HG03045 (cell line): ENCODE measurements around the gene SAMD10.
"Not testable (repeated sequence)": the region's sequence is repeated elsewhere in the genome, so short reads cannot be mapped to it uniquely, and the experiment has no call there.

Source experiments
- ATAC-seq: cut with Tn5 transposase; IDR thresholded peaks from one replicate; pipeline ENCODE4 v1.9.1; 2021; ENCODE audit warnings: mild to moderate bottlenecking, moderate library complexity; ENCODE audit not compliant: unreplicated experiment

Gene SAMD10

DNA sequence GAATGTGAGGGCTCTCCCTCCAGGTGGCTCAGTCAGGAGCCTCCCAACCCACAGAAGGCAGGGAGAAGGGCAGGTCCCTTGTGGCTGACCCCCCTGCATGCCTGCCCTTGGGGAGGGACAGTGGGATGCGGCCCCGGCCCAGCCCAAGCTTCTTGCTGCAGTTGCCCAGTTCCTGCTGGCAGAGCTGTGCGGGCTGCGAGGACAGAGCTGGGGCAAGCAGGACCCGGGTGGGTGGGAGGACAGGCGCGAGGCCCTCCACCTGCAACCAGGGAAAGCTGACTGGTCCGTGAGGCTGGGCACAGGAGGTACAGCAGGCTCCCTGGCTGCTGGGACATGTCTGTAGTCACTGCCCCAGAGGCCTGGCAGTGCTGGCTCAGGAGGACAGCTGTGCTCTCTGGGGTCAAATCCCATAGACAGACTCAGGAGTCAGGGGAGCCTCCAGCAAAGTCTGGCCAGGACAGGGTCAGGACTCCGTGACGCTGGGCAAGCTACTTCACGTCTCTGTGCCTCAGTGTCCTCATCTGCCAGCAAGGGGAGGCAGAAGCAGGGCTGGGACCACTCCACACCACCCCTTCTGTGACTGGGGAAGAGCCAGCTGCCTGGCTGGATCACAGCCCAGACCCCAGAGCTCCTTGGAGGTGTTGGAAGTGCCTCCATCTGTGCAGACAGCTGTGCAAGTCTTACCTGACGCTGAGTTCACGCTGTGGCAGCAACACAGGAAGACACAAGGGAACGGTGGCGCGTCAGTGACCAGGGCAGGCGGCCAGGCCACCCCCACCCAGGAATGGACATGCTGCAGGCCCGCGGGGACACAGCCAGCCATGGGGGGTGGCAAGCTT is 36.3 kb downstream of the SAMD10 start:
- ATAC-seq = no peak

DNA sequence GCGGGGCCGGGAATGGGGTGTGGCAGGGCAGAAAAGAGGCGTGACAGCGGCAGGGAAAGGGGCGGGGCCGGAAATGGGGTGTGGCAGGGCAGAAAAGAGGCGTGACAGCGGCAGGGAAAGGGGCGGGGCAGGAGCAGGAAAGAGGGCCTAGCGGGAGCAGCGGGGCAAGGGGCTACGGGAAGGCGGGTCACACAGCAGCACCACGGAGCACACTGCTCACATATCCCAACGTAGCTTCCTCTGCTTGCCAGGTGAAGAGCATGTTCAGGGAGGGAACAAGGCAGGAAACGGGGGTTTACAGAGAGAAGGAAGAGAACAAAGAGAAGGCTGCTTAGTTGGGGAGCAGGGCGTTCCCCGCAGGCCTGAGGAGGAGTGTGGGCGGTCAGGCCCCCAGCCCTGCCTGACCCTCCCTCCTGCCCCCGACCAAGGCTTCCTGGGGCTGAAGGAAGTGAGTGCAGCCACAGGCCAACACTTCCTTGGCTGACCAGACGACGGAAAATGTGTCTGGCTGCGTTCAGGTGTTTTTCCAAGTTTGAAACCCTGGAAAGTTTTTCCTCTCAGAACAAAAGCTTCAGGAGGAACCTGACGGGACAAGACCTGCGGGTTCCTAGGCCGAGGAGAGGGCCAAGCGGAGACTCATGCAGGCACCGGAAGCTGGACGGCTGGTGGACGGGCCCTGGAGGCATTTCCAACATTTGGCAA is 37.0 kb downstream of the SAMD10 start:
- ATAC-seq = no peak

DNA sequence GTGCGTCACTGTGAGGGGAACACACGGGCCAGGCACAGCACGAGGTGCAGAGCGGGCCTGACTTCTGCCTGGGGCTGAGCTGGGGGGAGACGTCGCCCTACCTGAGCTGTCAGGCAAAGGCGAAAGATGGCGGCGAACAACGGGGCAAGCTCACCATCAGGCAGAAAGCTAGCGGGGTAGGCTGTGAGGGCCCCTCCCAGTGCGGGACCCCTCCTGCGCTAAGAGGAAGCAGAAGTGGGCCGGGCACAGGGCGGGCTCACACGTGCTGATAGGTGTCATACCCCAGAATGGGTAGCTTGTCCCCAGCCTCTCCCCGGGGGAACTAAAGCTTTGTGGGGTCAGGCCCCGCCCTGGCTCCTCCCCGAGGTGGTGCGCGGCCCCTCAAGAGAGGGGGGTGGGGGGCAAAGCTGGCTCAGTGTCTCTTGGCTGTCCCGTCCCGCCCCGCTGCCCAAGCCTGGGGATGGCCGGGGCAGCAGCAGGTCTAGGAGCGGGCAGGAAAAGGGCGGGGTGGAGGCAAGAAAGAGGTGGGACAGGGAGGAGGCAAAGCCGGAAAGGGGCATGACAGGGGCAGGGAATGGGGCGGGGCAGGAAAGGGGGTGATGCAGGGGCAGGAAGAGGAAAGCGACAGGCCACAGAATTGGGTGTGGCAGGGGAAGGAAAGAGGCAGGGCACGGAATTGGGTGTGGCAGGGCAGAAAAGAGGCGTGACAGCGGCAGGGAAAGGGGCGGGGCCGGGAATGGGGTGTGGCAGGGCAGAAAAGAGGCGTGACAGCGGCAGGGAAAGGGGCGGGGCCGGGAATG is 38.0 kb downstream of the SAMD10 start:
- ATAC-seq = no peak

DNA sequence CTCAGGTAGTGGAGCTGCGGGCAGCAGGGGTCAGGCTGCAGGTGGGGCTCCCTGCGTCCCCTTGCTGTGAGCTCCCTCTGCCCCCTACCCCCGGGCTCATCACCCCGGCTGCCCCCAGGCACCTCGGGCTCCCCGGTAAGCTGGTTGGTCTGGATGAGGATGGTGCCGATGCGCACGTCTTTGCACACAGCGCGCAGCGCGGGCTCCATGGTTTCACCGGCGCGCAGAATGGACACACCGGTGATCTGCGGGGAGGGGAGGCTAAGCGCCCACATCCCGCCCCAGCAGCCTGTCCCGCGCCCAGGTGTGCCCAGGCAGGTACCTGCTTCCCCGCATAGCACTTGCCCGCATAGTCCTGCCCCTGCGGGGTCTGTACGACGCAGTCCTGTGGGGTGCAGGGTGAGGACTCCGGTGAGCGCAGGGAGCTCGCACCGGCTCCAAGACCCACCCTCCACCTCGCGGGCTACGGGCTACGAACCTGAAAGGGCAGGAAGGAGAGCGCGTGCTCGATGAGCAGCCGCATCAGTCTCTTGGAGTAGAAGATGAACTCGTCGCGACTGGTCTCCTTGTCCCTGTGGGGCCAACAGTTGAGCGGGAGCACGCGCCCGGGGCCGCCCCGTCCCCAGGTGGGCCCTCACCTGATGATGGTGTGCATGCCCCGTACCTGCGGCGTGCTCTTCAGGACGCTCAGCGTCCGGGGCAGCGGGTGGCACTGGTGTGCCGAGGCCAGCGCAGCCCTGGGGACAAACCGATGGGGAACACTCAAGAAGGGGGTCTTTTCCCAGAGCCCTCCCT is 38.8 kb downstream of the SAMD10 start:
- no peak for ATAC-seq

DNA sequence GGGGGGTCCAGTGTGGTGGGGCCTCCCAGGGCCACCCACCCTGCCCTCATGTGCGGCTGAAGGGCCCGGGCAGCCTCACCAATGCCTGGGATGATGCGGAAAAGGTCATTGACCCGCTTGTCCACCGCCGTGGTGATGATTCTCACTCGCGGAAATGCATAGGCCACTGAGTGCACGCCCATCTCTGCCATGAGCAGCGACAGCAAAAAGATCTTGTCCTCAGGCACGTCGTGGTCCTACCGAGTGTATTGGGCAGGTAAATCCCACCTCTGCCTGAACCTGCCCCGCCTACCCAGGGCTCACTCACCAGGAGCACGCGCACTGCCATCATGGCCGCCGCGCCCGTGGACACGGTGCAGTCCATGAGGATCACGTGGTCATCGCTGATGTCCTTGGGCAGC is 39.4 kb downstream of the SAMD10 start:
- ATAC-seq = no peak

DNA sequence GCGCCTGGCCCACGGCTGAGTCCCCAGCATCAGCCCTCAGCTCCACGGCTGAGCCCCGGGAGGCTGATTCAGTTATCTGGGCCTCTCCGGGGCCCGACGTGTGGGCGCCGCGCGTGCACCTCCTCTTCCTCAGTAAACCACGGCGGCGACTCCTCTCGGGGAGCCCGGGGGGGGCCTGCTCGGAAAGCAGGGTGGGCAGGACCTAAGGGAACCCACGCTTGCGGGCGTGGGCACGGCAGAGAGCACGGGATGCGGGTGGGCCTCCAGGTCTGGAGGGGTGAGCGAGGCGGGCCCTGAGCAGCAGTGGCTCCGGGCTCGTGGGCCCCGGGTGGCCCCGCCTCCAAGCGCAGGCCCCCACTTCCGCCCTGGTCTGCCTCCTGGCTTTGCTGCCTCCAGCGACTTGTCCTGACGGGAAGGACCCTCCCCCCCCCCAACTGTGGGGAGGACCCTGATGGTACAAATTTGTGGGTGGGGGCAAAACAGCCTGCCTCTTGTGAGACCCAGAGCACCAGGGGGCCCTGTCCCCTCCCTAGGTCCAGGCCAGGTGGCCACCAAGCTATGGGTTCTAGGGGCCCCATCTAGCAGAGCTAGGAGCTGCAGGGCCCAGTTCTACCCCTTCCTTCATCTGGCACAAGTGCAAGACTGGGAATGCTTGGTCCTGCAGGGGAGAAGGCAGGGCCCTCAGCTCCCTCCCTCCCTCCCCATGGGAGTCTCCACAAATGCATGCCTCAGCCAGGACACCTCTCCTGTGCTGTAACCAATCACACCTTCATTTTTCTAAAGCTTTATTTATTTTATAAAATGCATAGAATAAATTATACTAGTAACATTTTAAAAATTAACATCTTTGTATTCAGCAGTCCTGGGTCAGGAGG is 40.1 kb downstream of the SAMD10 start:
- ATAC-seq = no peak

DNA sequence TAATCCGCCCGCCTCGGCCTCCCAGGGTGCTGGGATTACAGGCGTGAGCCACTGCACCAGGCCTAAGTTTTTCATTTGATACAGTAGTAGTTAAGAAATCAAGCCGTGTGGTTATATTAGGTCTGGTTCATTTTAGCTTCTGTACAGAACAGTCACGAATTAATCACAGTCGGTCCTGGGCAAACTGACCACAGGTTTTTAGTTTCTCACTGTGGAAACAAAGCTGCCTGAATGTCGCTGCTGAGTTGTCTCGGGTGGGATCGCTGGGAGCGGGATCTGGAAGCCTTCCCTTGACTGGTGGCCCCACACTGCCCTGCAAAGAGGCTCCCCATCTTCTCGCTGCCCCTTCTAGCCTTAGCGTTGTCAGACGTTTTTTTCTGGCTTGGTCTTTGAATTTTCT is 41.8 kb downstream of the SAMD10 start:
- no peak for ATAC-seq

DNA sequence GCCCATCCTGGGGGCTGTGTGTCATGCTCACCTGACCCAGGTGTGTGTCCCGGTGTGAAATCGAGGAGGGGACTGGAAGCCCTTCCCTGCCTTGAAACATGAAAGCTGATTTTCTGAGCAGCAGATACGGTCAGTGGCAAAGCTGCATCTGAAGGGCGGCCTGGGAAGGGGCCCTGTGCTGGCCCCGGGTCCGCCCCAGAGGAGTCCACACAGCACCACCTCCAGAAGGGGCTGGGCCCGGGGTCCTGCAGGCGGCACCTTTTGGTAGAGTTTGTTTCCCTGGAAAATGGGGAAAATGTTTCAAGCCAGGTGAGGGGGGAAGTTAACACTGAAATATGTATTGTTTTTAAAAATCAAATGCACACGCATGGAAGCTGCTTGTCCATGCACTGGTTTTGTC is 44.0 kb downstream of the SAMD10 start:
- no peak for ATAC-seq

DNA sequence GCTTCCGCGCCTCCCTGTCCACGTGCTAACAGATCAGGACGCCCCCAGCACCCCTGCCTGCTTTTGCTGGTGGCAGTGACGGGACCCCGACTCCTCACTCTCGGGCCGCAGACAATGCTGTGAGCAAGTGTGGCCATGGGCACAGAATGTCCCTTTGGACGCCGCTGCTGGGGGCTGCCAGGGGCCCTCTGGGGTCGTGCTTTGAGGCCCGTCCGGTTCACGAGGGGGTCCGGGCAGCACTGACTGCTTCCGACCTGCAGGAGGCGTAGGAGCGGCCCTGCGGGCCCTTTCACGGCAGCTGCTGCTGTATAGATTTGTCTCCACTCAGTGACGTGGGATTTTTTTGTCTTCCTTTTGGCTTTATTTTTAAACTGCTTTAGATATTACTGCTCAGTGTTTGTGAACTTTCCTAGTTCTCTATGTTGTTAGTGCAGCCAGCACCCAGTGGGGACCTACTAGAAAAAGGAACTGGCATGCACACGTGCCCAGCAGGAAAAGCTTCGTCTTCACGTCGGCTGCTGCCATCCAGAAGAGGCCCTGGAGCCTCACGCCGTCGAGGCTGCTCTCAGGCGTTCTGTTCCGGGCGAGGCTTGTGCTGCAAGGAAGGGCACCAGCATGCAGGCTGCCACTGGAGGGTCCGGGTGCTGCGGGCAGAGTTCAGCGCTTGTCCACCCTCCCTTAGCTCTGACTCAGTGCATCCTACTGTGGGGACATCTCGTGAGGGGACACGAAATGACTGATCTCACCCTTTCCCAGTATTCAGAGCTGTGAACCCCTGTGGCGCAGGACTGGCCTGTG is 45.0 kb downstream of the SAMD10 start:
- no peak for ATAC-seq

DNA sequence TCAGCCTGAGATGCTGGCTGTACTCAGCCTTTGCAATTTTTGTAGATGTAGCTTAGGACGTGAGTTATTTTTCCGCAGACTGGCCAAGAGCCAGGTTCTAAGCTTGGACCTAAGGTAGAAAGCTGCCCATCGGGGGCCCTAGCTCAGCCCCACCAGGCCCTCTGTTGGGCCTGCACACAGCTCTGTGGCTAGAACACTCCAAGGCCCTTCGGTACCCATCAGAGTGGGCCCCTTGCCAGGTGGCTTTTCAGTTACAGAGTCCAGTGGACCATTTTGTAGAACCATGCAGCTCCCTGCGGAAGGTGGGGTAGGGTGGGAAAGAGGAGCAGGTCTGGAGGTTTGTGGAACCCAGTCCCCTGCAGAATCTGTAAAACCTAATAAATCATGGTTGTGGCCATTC is 45.8 kb downstream of the SAMD10 start:
- ATAC-seq = no peak

DNA sequence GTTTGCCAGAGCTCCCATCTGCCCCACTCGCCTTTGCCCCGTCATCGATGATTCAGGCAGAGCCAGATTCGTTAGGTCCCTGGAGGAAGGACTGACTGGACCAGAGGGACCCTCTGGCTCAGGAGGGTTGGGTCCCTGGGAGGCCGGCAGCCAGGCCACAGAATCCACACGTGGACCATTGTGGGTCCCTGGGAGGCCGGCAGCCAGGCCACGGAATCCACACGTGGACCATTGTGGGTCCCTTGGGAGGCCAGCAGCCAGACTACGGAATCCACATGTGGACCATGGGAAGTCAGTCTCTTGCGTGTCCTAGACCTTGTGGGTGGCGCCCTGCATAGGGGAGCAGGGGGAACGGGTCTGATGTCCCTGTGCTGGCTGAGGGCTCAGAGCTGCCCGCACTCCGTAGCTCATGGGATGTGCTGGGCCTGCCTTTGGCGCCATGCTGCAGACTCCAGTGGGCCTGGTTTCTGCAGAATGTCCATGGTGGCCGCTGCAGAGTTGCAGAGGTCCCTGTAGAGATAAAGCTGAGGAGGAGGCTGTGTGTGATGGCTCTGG is 46.8 kb downstream of the SAMD10 start:
- ATAC-seq = no peak

DNA sequence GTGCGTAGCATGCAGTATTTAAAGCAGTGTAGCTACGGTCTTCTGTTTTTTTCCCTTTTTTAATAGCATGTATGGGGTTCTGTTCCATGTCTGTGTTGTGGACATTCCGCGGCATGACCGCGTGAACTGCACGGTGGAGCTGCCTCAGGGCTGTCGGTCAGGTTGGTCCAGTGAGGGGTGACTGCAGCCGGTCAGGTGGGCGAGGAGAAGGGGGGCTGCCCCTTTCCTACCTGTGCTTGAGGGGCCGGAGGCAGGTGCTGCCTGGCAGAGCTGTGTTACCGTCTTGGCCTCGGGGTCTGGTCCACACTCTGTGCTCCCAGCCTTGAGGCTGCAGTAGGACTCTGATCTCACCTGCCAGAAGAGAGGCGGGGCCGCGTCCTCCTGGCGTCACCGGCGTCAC is 47.7 kb downstream of the SAMD10 start:
- ATAC-seq = no peak

DNA sequence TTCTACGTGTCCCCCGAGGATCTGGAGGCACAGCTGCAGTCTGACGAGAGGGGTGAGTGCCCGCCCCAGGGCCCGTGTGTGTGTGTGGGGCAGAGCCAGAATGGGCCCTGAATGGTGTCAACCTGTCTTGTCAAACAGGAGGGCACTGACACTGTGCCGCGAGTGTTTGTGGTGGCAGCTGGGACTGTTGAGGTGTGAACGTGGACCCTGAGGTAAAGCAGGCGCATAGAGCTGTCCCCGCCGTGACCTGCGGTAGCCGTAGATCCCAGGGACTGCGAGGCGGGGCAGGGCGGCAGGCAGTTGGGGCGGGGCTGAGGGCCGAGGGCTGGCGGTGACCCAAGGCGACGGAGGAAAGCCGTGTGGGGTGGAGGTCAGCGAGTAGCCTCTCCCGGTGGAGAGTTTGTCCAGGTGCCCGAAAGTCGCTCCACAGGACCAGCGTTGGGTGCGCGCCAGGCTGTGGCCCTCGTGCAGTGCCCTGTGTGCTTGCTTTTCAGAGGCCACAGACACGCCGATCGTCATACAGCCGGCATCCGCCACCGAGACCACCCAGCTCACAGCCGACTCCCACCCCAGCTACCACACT is 48.4 kb downstream of the SAMD10 start:
- ATAC-seq = no peak

DNA sequence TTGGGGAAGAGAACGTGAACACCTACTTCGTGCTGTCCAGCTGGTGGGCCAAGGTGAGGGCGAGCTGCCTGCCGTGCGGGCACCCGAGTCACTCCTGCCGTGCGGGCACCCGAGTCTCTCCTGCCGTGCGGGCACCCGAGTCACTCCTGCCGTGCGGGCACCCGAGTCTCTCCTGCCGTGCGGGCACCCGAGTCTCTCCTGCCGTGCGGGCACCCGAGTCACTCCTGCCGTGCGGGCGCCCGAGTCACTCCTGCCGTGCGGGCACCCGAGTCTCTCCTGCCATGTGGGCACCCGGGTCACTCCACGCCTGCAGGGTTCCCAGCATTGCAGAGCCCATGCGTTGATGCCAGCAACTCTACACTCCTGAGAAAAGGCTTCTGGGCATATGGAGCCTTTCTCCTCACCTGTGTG is 50.0 kb downstream of the SAMD10 start:
- ATAC-seq = not testable (repeated sequence)

DNA sequence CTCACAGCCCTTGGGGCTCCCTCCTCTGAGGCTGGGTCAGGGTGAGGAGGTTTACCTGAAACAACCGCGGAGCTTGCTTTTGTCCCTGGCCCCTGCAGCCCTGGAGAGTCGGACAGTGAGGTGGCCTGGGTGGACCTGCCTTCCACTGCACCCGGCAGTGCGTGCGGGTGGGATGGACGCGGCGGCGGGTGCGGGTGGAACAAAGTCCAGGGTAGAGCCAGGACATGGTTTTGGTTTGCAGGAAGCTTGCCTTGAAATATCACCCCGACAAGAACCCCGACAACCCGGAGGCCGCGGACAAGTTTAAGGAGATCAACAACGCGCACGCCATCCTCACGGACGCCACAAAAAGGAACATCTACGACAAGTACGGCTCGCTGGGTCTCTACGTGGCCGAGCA is 50.4 kb downstream of the SAMD10 start:
- no peak for ATAC-seq

DNA sequence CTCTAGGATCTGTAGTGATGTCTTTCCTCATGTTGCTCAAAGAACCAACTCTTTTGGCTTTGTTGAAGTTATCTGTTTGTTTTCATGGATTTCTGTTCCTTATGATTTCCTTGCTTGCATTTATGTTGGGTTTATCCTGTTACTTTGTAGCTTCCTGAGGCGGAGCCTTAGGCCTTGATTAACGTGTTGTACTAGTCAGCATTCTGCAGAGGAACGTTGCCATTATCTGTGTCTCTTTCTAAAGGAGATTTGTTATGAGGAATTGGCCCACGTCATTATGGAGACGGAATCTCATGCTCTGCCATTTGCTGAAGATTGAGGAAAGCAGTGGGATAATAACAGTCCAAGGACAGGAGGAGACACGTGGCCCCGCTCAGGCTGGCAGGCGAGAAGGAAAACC is 53.1 kb downstream of the SAMD10 start:
- no peak for ATAC-seq

DNA sequence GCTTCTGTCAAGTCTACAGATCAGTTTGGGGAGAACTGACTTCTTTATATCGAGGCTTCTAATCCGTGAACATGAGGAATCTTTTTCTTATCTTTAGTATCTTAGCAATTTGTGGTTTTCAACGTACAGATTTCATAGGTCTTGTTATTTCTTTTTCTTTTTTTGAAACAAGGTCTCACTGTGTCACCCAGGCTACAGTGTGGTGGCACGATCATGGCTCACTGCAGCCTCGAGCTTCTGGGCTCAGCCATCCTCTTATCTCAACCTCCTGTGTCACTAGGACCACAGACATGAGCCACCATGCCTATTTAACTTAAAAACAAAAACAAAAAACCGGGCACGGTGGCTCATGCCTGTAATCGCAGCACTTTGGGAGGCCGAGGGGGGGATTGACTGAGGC is 55.2 kb downstream of the SAMD10 start:
- ATAC-seq = no peak
